Activated T-cell treated with anti-CD3 and anti-CD28 coated beads for 4 hours (primary cell): ENCODE results near the gene RIBC2.
"Not testable (repeated sequence)": the region's sequence is repeated elsewhere in the genome, so short reads cannot be mapped to it uniquely, and the experiment has no call there.

Experiments used
- DNase-seq: peaks from one replicate; pipeline ENCODE4 v3.0.0-alpha.2; 2020

The RIBC2 gene

DNA sequence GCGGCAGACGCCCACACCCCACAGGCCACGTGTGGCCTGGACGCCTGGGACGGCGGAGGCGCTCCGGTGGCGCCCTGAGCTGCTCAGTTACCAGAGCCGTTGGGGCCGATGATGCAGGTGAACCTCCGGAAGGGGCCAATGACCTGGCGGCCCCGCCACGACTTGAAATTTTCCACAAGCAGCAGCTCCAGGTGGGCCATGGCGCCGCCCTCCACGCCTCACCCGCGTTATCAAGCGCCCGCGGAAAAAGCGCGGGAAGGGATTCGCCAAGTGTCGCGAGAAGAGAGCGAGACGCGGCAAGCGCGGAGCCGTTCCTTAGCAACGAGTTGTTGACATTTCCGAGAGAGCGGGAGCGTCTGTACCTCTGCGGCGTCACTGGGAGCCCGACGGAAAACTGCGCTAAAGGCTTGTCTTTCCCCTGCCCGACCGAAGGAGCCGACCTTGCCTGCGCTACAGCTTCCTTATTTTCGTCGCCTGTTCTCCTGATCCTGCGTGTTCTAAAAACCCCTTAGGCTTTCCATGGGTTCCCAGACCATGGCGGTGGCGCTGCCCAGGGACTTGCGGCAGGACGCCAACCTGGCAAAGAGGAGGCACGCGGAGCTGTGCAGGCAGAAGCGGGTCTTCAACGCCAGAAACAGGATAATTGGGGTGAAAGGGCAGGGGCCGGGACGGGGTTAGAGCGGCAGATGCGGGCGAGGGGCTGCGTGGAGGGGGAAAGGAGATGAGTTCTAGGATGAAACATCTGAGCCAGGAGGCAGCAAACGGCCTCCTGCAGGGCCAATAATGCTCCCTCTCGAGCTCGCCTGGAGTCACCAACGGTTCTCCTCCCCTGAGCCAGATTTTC, at the start of gene RIBC2, which contains the start of gene SMC1B:
Gene RIBC2, plus strand, starts transcription at position 326 of the 844 bp plus-strand sequence. Its CDS starts 194 bp downstream, at position 520.
Gene SMC1B, minus strand, starts transcription at position 232 of the 844 bp plus-strand sequence. Its CDS starts 32 bp downstream, at position 200.
- peak; percentile 74 for DNase-seq

- no peak for DNase-seq
Observed at GRCh38 chr22:45366713-45367112, 46.8 kb upstream of the RIBC2 start.

DNA sequence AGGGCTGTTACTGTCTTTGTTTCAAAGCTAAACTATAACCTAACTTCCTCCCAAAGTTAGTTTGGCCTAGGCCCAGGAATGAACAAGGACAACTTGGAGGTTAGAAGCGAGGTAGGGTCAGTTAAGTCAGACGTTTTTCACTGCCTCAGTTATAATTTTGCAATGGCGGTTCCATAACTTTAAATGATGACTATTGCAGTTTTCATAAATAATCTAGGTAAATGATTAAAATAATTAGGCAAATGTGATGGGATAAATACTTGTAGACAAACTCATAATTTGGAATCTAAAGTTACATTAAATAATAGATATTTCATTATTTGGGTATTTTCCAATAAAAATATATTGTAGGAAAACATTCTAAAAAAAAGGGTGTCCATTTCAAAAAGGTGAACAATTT, 39.9 kb upstream of the RIBC2 start:
- DNase-seq = not testable (repeated sequence)

- DNase-seq = no peak
Observed at GRCh38 chr22:45376009-45376408, 37.5 kb upstream of the RIBC2 start.

DNA sequence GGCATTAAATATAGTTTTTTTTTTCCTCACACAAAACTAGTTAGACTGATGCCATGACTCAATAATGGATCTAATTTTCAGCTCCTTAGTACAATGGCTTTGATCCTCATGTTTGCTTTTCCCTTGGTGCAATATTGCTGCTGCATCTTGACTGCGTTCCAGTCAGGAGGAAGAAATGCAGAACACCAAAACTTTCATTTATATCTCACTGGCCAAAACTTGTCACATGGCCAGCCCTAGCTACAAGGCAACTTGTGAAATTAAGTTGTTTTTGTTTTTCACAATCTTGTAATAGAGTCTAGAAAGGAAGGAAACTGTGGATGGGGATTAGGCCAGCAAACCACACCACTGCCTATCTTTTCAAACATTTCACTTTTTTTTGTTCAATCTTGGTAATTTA, 36.8 kb upstream of the RIBC2 start:
- DNase-seq = no peak

- no peak for DNase-seq
Observed at GRCh38 chr22:45381348-45381747, 32.1 kb upstream of the RIBC2 start.

- DNase-seq = no peak
Observed at GRCh38 chr22:45389546-45389945, 23.9 kb upstream of the RIBC2 start.

DNA sequence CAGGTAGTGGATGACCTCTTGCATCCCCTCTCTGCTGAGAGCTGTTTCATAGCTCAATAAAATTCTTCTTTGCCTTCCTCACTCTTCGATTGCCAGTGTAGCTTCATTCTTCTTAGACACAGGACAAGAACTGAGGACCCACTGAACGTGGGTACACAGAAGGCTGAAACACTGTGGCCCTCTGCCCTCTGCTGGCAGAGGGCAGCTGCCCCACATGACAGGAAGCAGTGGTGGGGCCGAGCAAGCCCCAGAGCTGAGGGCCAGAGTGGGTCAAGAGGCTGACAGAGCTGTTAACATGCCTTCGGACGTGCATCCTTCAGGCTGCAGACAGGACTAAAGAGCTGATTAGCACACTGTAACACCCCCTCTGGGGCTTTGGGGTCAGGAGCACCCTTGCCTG, 15.7 kb upstream of the RIBC2 start:
- DNase-seq = no peak

DNA sequence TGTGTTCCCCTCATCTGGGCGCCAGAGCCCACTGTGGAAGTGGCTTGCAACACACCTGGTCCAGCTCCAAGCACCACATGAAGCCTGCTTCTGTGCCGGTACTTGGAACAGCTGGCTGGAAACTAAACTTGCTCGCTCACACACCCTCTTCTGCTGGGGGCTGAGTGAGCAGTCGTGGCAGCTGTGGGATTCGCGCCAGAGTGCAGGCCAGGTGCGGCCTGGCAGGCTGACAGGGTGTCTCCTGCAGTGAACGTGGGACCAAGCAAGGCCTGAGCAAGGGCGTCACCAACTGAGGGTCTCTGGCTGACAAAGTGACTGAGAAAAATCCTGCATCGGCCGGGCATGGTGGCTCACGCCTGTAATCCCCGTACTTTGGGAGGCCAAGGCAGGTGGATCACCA, 15.3 kb upstream of the RIBC2 start:
- DNase-seq = no peak

GRCh38 chr22:45399712-45400445, 13.6 kb upstream of the RIBC2 start:
- DNase-seq = no peak

- DNase-seq = no peak
Observed at GRCh38 chr22:45402466-45402985, 11.0 kb upstream of the RIBC2 start.

DNA sequence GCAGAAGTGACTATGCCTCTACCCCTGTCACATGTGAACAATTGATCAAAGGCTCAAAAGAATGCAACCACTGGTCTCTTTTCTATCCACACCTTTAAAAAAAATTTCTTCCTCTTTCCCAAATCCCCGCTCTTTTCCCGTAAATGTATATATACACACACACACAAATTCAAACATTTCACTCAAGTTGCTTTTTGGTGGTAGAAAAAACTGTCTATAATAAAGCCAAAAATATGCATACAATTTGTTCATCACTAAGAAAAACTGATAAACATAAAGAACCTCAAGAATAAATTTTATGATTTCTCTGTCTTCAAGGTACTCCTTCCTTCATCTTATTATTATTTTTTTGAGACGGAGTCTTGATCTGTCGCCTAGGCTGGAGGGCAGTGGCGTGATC, 5.7 kb upstream of the RIBC2 start:
- DNase-seq = no peak

DNA sequence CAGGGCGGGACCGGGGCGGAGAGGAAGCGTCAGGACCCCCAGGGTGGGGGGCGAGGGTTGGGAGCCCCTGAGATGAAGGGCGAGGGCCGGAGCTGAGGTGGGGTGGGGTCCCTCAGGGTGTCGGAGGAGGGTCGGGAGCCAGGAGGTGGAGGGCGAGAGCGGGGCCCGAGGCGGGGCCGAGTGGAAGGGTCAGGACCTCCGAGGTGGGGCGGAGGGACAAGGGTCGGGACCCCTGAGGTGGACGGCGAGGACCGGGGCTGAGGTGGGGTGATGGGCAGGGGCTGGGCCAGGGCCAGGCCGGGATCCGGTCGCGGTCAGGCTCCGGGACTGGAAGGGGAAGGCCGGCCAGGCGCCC, 503 bp upstream of the RIBC2 start:
- DNase-seq = no peak

GRCh38 chr22:45418056-45418769, 4.7 kb downstream of the RIBC2 start:
- no peak for DNase-seq

DNA sequence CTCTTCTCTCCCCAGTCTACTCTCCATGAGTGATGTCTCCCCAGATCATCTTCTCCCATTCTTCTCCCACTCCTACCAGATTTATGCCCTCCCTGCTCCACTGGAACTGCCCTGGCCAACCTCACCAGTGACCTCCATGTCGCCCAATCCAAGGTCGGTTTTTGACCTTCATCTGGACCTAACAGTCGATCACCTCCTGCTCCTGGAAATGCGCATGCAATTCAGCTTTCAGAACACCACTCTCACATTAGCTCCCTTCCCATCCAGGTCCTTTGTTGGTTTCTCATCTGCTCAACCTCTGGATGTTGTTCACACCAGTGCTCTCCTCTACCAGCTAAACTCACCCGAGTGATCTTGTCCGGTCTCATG, 5.3 kb downstream of the RIBC2 start:
- DNase-seq = no peak

- no peak for DNase-seq
Observed at GRCh38 chr22:45420011-45420410, 6.5 kb downstream of the RIBC2 start.

- DNase-seq = no peak
Observed at GRCh38 chr22:45420539-45420938, 7.0 kb downstream of the RIBC2 start.

DNA sequence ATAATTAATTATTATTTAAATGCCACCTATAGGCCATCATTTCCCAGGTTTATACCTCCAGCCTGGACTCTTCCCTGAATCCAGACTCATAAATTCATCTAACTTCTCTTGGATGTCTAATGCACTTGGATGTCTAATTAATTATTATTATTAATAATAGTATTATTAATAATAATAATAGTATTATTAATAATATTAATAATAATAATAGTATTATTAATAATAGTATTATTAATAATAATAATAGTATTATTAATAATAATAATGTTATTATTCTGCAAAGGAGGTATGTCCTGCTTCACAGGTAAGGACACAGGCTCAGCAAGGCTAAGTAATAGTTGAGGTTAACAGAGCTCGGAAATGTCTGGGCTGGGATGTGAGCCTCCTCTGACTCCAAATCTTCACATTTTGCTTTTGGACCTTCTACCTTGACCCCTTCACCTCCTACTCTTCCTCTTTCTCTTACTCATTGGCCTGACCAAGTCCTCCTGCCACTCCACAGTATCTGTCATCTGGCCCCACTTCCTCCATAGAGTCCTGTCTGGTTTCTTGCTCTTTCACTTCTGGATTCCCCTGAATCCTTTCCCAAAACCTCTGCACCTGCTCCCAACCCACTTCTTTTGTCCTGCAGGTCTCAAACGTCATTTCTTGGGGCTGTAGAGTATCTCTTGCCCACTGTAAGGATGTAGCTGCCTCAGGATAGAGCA, 8.0 kb downstream of the RIBC2 start:
- no peak for DNase-seq

DNA sequence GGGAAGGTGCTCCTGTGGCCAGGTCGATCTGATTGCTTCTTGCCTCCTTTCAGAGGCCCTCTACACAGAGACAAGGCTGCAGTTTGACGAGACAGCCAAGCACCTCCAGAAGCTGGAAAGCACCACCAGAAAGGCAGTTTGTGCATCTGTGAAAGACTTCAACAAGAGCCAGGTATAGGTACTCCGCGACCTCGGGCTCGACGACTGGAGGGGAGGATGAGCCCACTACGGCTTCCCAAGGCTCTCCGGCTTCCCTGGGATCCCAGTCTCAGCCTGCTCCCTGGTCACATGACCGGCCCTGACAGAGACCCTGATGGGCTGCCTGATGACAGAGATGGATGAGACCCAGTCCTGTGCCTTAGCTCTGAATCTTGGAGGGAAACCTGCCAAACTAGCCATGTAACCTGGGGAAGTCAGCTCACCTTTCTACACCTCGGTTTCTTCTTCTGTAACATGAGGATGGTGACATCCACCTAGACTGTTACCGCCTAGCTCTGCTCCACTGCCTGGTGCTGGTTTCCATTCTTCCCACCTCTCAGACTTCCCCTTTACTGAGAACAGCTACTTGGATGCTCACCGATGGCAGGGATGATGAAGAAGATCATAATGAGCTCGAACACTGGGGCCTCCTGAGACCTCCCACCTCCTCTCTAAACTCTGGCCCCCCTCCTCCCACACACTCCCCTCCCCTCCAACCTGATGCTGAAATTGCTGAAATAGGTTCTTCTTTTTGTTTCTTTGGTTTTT, 8.9 kb downstream of the RIBC2 start:
- no peak for DNase-seq

DNA sequence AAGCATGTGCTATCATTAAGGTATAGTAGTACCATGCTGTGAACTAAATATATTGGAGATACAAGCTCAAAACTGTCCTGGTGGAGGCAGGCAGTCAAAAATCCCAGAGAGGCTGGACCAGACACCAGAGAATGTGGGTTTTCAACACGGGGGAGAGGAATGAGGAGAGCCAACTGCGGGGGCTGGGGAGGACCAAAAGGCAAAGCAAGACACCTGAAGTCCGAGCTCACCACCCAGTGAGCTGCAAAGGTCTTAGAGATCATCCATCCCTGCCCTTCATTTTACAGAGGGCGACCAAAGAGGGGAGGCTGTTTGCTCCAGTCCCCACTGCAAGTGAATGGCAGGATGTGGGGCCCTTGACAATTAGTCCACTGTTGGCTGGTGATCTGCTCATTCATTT, 10.0 kb downstream of the RIBC2 start:
- no peak for DNase-seq

- DNase-seq = no peak
Observed at GRCh38 chr22:45424241-45424731, 10.8 kb downstream of the RIBC2 start.

DNA sequence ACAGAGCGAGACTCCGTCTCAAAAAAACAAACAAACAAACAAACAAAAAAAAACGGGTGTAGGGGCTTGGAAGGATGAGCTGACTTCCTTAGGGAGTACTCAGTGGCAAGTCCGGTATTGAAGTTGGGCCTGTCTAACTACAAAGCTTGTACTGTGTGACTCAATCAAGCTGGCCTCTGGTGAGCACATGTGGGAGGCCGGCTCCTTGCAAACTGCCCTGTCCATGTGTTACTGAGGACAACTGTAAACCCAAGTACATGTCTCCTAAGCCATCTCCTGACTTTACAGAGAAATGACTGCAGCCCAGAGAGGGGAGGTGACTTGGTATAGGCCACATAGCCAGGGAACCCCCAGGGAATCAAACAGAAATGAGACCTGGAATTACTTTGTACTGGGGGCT, 11.6 kb downstream of the RIBC2 start:
- no peak for DNase-seq
